Type B pancreatic cell (in vitro differentiated cells): ENCODE data around the gene SNTG2. TPM values are rescaled to one million over a fixed set of nuclear protein-coding genes. Genes with fewer than 3 reads are reported as not detected.

Experiments
- DNase-seq: peaks from one replicate; pipeline ENCODE4 v3.0.0; 2021; ENCODE audit warnings: mixed read lengths; ENCODE audit not compliant: unreplicated experiment; ENCODE audit errors: extremely low spot score
- H3K27ac Mint-ChIP-seq: 2 replicates; pipeline ENCODE4 v1.8.0; 2021; ENCODE audit warnings: mild to moderate bottlenecking, mixed read lengths
- H3K27me3 Mint-ChIP-seq: 2 replicates; pipeline ENCODE4 v1.8.0; 2021; ENCODE audit warnings: mixed read lengths
- H3K36me3 Mint-ChIP-seq: 2 replicates; pipeline ENCODE4 v1.8.0; 2021; ENCODE audit warnings: mixed read lengths
- H3K4me1 Mint-ChIP-seq: one replicate; pipeline ENCODE4 v1.8.0; 2021; ENCODE audit warnings: mixed read lengths; ENCODE audit not compliant: unreplicated experiment
- H3K4me3 Mint-ChIP-seq: 2 replicates; pipeline ENCODE4 v1.8.0; 2021; ENCODE audit warnings: mild to moderate bottlenecking, mixed read lengths
- H3K9me3 Mint-ChIP-seq: 2 replicates; pipeline ENCODE4 v1.8.0; 2021; ENCODE audit warnings: mixed read lengths
- total RNA-seq: library from RNA; stranded (reverse); gene quantifications from 2 replicates; pipeline ENCODE4 v1.2.1, GENCODE V29; 2021; ENCODE audit warnings: low replicate concordance
- TF ChIP-seq, protein P1 (sequence below): fragments of 200-600 bp; sonication (generic); conservative IDR thresholded peaks from 2 replicates; pipeline ENCODE4 v1.5.0; 2021; ENCODE audit warnings: antibody characterized with exemption, mild to moderate bottlenecking

The SNTG2 gene
- total RNA-seq, 1 donor from 2014 or later: 1.1 TPM

DNA sequence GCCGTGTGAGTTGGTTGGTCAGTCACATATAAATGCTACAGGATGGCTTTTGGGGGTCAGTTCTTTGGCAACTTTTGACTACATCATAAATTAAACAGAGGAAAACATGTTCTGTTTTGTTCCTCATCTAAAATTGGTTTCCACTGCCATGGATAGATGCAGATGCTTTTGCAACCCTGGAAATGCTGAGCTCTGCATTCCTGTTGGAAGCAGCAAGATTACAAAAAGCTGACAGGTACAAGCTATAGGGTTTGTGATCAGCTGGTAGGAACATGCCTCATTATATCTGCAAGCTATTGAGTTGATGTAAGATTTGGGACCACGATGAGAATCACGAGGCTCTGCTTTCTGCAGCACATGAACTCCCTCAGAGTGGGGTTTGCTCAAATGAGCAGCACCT is 255.2 kb downstream of the SNTG2 start:
- Mint-ChIP-seq H3K4me1 (no peaks in the 10 kb centered on the region), H3K27me3 (peaks cover 6% of the 10 kb centered on the region), H3K36me3 (peaks cover 3% of the 10 kb centered on the region), H3K4me3 (no peak overlapping the region), H3K9me3 (peaks cover 7% of the 10 kb centered on the region), H3K27ac (no peak overlapping the region)
- DNase-seq: no peak
- TF ChIP-seq, protein P1, sequence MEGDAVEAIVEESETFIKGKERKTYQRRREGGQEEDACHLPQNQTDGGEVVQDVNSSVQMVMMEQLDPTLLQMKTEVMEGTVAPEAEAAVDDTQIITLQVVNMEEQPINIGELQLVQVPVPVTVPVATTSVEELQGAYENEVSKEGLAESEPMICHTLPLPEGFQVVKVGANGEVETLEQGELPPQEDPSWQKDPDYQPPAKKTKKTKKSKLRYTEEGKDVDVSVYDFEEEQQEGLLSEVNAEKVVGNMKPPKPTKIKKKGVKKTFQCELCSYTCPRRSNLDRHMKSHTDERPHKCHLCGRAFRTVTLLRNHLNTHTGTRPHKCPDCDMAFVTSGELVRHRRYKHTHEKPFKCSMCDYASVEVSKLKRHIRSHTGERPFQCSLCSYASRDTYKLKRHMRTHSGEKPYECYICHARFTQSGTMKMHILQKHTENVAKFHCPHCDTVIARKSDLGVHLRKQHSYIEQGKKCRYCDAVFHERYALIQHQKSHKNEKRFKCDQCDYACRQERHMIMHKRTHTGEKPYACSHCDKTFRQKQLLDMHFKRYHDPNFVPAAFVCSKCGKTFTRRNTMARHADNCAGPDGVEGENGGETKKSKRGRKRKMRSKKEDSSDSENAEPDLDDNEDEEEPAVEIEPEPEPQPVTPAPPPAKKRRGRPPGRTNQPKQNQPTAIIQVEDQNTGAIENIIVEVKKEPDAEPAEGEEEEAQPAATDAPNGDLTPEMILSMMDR: no peak

- peaks cover 4% of the 10 kb centered on the region for H3K9me3 Mint-ChIP-seq
- H3K36me3 Mint-ChIP-seq: no peaks in the 10 kb centered on the region
- DNase-seq: no peak
- no peaks in the 10 kb centered on the region for H3K4me1 Mint-ChIP-seq
- peaks cover 6% of the 10 kb centered on the region for H3K27me3 Mint-ChIP-seq
- TF ChIP-seq, protein P1: no peak
- H3K4me3 Mint-ChIP-seq: no peak overlapping the region
- no peak overlapping the region for H3K27ac Mint-ChIP-seq
Observed at GRCh38 chr2:1207962-1208510, 257.4 kb downstream of the SNTG2 start.

DNA sequence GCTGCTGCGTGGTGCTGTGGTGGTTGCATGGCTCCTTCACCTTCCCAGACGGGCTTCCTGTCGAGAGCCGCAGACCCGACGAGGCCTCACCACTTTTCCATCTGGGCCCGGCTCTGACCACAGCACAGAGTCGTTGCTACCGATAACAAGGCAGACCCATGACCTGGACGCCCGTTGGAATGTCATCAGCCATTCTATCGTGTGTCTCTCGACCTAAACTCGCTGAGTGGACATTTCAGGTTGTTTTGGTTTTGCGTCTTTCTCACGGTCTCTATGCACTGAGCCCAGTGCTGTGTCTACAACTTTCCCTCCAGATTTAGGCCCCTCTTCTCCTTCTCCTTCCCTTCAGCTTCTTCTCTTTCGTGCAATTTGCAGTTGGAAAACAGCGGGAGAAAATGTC is 257.9 kb downstream of the SNTG2 start:
- H3K4me1 Mint-ChIP-seq: no peaks in the 10 kb centered on the region
- TF ChIP-seq, protein P1: no peak
- H3K9me3 Mint-ChIP-seq: peaks cover 4% of the 10 kb centered on the region
- peaks cover 6% of the 10 kb centered on the region for H3K27me3 Mint-ChIP-seq
- H3K4me3 Mint-ChIP-seq: no peak overlapping the region
- H3K27ac Mint-ChIP-seq: no peak overlapping the region
- H3K36me3 Mint-ChIP-seq: no peaks in the 10 kb centered on the region
- DNase-seq: no peak

GRCh38 chr2:1209246-1209645 is 258.6 kb downstream of the SNTG2 start:
- Mint-ChIP-seq H3K27ac (no peak overlapping the region), H3K4me1 (no peaks in the 10 kb centered on the region), H3K36me3 (no peaks in the 10 kb centered on the region), H3K9me3 (peaks cover 8% of the 10 kb centered on the region), H3K27me3 (peaks cover 6% of the 10 kb centered on the region), H3K4me3 (no peak overlapping the region)
- DNase-seq: no peak
- TF ChIP-seq, protein P1: no peak

GRCh38 chr2:1209761-1210160 is 259.1 kb downstream of the SNTG2 start:
- Mint-ChIP-seq H3K4me1 (no peaks in the 10 kb centered on the region), H3K27me3 (peaks cover 6% of the 10 kb centered on the region), H3K36me3 (no peaks in the 10 kb centered on the region), H3K4me3 (no peak overlapping the region), H3K9me3 (peaks cover 12% of the 10 kb centered on the region), H3K27ac (no peak overlapping the region)
- no peak for DNase-seq
- TF ChIP-seq, protein P1: no peak

GRCh38 chr2:1210352-1210751 is 259.7 kb downstream of the SNTG2 start:
- Mint-ChIP-seq H3K9me3 (peaks cover 13% of the 10 kb centered on the region), H3K36me3 (no peaks in the 10 kb centered on the region), H3K27me3 (peaks cover 6% of the 10 kb centered on the region), H3K4me3 (no peak overlapping the region), H3K4me1 (no peaks in the 10 kb centered on the region), H3K27ac (no peak overlapping the region)
- TF ChIP-seq, protein P1: no peak
- no peak for DNase-seq
